Skeletal muscle satellite cell (primary cell): Measurements from ENCODE around the gene ARFGAP1.
A peak's percentile ranks its signal among the peaks of the same experiment; 100 is the strongest.

Source experiments
- H3K27me3 ChIP-seq: 2 replicates; pipeline ENCODE4 v1.7.0; 2013; ENCODE audit warnings: low read length; ENCODE audit not compliant: control insufficient read depth, insufficient read depth
- H3K36me3 ChIP-seq: 2 replicates; pipeline ENCODE4 v1.7.0; 2013; ENCODE audit warnings: mild to moderate bottlenecking, control low read depth, low read length; ENCODE audit not compliant: insufficient read depth
- H3K4me1 ChIP-seq: 2 replicates; pipeline ENCODE4 v1.7.0; 2013; ENCODE audit warnings: low read length; ENCODE audit not compliant: control insufficient read depth, insufficient read depth
- H3K4me2 ChIP-seq: 2 replicates; pipeline ENCODE4 v1.7.0; 2013; ENCODE audit warnings: mild to moderate bottlenecking, low read length
- H3K4me3 ChIP-seq: 2 replicates; pipeline ENCODE4 v1.7.0; 2013; ENCODE audit warnings: low read length
- H3K9ac ChIP-seq: 2 replicates; pipeline ENCODE4 v1.7.0; 2013; ENCODE audit warnings: mild to moderate bottlenecking, low read depth, low read length, moderate library complexity
- H3K9me3 ChIP-seq: replicated peaks from 2 replicates; pipeline ENCODE4 v1.7.0; 2013; ENCODE audit warnings: mild to moderate bottlenecking, control low read depth, low read length

Gene ARFGAP1

GRCh38 chr20:63274381-63275228, 2.0 kb downstream of the ARFGAP1 start:
- peaks cover 14% of the 10 kb centered on the region for H3K4me1 ChIP-seq
- H3K9me3 ChIP-seq: no peaks in the 10 kb centered on the region
- peak overlapping the region; percentile 87 for H3K4me2 ChIP-seq
- no peaks in the 10 kb centered on the region for H3K27me3 ChIP-seq
- H3K4me3 ChIP-seq: peak overlapping the region; percentile 47
- no peak overlapping the region for H3K9ac ChIP-seq
- peaks cover 43% of the 10 kb centered on the region for H3K36me3 ChIP-seq

GRCh38 chr20:63275825-63276224, 3.2 kb downstream of the ARFGAP1 start:
- no peak overlapping the region for H3K4me3 ChIP-seq
- no peak overlapping the region for H3K4me2 ChIP-seq
- H3K36me3 ChIP-seq: peaks cover 52% of the 10 kb centered on the region
- no peaks in the 10 kb centered on the region for H3K27me3 ChIP-seq
- no peaks in the 10 kb centered on the region for H3K9me3 ChIP-seq
- peaks cover 14% of the 10 kb centered on the region for H3K4me1 ChIP-seq
- H3K9ac ChIP-seq: no peak overlapping the region

- Histone ChIP-seq H3K27me3 (no peaks in the 10 kb centered on the region), H3K4me3 (no peak overlapping the region), H3K36me3 (peaks cover 61% of the 10 kb centered on the region), H3K9me3 (no peaks in the 10 kb centered on the region), H3K4me1 (peaks cover 14% of the 10 kb centered on the region), H3K9ac (no peak overlapping the region), H3K4me2 (no peak overlapping the region)
Observed at GRCh38 chr20:63276956-63277355, 4.3 kb downstream of the ARFGAP1 start.

- Histone ChIP-seq H3K4me1 (peaks cover 14% of the 10 kb centered on the region), H3K36me3 (peaks cover 68% of the 10 kb centered on the region), H3K27me3 (no peaks in the 10 kb centered on the region), H3K9me3 (no peaks in the 10 kb centered on the region), H3K4me2 (no peak overlapping the region), H3K4me3 (no peak overlapping the region), H3K9ac (no peak overlapping the region)
Observed at GRCh38 chr20:63277466-63278272, 5.1 kb downstream of the ARFGAP1 start.

GRCh38 chr20:63278661-63279060, 6.0 kb downstream of the ARFGAP1 start:
- H3K9ac ChIP-seq: no peak overlapping the region
- peaks cover 14% of the 10 kb centered on the region for H3K4me1 ChIP-seq
- H3K9me3 ChIP-seq: no peaks in the 10 kb centered on the region
- no peaks in the 10 kb centered on the region for H3K27me3 ChIP-seq
- H3K4me2 ChIP-seq: no peak overlapping the region
- H3K36me3 ChIP-seq: peaks cover 78% of the 10 kb centered on the region
- no peak overlapping the region for H3K4me3 ChIP-seq

GRCh38 chr20:63279931-63280330, 7.3 kb downstream of the ARFGAP1 start:
- Histone ChIP-seq H3K9me3 (no peaks in the 10 kb centered on the region), H3K27me3 (no peaks in the 10 kb centered on the region), H3K9ac (no peak overlapping the region), H3K4me3 (no peak overlapping the region), H3K4me1 (peaks cover 1% of the 10 kb centered on the region), H3K4me2 (no peak overlapping the region), H3K36me3 (peaks cover 91% of the 10 kb centered on the region)

GRCh38 chr20:63280371-63280770, 7.8 kb downstream of the ARFGAP1 start:
- no peaks in the 10 kb centered on the region for H3K9me3 ChIP-seq
- H3K36me3 ChIP-seq: peaks cover 92% of the 10 kb centered on the region
- H3K4me1 ChIP-seq: no peaks in the 10 kb centered on the region
- H3K27me3 ChIP-seq: no peaks in the 10 kb centered on the region
- H3K4me3 ChIP-seq: no peak overlapping the region
- no peak overlapping the region for H3K4me2 ChIP-seq
- H3K9ac ChIP-seq: no peak overlapping the region

GRCh38 chr20:63280929-63281545, 8.4 kb downstream of the ARFGAP1 start:
- peaks cover 94% of the 10 kb centered on the region for H3K36me3 ChIP-seq
- no peaks in the 10 kb centered on the region for H3K9me3 ChIP-seq
- H3K4me1 ChIP-seq: no peaks in the 10 kb centered on the region
- H3K27me3 ChIP-seq: no peaks in the 10 kb centered on the region
- no peak overlapping the region for H3K4me2 ChIP-seq
- no peak overlapping the region for H3K9ac ChIP-seq
- H3K4me3 ChIP-seq: no peak overlapping the region

GRCh38 chr20:63281742-63282665, 9.4 kb downstream of the ARFGAP1 start:
- Histone ChIP-seq H3K4me1 (no peaks in the 10 kb centered on the region), H3K4me3 (no peak overlapping the region), H3K4me2 (no peak overlapping the region), H3K27me3 (no peaks in the 10 kb centered on the region), H3K36me3 (peaks cover 91% of the 10 kb centered on the region), H3K9me3 (no peaks in the 10 kb centered on the region), H3K9ac (no peak overlapping the region)

- Histone ChIP-seq H3K27me3 (no peaks in the 10 kb centered on the region), H3K9ac (no peak overlapping the region), H3K9me3 (no peaks in the 10 kb centered on the region), H3K36me3 (peaks cover 89% of the 10 kb centered on the region), H3K4me1 (no peaks in the 10 kb centered on the region), H3K4me2 (no peak overlapping the region), H3K4me3 (no peak overlapping the region)
Observed at GRCh38 chr20:63282946-63283345, 10.3 kb downstream of the ARFGAP1 start.
